H1 (cell line): ENCODE data around the gene ADGRB2.

ENCODE experiments used
- NANOG ChIP-seq: IDR thresholded peaks from 2 replicates; pipeline ENCODE4 v1.6.1; 2011; ENCODE audit warnings: low read length, low read depth, mild to moderate bottlenecking, inconsistent platforms; ENCODE audit not compliant: insufficient read depth, poor library complexity, severe bottlenecking
- RAD21 ChIP-seq, 2 experiments: IDR thresholded peaks in 1 of 2; conservative IDR thresholded peaks in 1 of 2; 2 replicates each; pipeline ENCODE4 v1.6.1; 2011; ENCODE audit warnings: low read depth in 2 of 2, low read length in 2 of 2, improper control_type of control experiment in 1 of 2, inconsistent platforms in 1 of 2, mild to moderate bottlenecking in 1 of 2, moderate library complexity in 1 of 2

DNA sequence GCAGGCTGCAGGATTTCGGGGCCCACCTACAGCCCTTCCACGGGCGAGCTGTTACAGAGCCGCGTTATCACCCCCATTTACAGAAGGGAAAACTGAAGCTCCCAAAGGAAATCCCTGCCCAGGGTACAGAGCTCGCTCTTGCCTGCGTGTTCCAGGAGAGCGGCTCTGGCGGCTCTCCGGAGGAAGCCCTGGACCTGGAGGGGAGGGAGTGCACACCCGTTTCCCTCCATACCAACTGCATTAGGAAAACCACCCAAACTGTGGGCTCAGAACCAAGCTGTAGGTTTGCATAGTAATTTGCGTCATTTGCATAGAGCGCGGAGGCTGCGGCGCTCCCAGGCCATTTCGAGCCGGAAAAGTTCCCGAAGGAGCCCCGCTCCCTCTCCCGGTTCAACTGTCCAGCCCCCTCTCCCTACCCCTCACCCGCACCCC is 24.7 kb upstream of the ADGRB2 start:
- TF ChIP-seq RAD21 (IDR thresholded peaks at IDR 0.05 in 1 of 2, conservative IDR thresholded peaks at IDR 0.05 in 1 of 2; ENCODE audit: low read depth in 2 of 2, low read length in 2 of 2) (no peak), NANOG (no peak)
